ENCODE data around the gene APOB.

APOB gene

DNA sequence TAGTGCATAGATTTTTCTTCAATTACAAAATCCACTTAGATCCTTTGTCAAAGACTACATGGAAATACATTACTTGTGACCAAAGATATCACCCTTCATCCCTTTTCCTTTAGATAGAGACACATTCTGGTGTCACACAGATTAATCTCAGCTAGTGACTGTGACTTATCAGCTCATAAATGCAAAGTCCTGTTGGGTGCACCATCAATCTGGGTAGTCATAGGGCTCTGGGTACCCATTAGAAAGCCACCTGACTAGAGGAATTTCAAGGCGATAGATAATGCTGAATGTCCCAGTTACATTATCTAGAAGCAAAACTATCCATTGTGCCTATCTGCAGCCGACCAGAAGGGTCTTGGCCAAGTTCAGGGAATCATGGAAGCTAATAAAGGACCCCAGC lies 2.6 kb upstream of the APOB start:
- DNase-seq (ENCODE audit: low spot score), result no peak

DNA sequence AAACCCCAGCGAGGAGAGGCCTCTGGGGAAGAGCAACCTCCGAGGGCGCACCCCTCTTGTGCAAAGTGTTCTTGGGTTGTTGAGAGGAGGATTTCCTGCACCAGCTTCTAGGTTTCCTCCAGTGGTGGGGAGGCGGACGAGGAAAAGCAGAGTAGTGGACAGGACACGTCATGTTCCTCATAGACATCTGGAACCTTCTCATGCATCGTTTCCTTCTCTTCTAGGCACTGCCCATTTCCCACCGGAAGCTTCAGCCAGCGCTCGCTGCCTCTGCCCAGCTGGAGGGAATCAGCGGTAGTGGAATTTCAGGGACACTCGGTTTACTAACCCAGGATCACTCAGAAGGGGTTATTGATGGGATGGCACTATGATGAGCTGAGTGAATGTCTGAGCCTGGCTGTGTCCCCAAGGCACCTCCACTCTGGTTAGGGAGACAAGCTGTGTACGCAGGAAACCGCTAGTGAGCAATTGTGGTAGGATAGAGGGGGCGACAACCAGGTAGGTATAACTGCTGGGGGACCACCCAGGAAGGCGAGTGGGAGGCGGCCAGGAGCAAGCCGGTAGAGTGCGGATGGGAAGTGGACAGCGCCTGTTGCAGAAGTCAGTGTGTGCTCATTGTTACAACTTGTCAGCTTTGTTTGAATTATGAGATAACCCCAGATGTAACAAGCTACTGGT lies 960 bp upstream of the APOB start:
- no peak for DNase-seq (ENCODE audit: low spot score)

DNA sequence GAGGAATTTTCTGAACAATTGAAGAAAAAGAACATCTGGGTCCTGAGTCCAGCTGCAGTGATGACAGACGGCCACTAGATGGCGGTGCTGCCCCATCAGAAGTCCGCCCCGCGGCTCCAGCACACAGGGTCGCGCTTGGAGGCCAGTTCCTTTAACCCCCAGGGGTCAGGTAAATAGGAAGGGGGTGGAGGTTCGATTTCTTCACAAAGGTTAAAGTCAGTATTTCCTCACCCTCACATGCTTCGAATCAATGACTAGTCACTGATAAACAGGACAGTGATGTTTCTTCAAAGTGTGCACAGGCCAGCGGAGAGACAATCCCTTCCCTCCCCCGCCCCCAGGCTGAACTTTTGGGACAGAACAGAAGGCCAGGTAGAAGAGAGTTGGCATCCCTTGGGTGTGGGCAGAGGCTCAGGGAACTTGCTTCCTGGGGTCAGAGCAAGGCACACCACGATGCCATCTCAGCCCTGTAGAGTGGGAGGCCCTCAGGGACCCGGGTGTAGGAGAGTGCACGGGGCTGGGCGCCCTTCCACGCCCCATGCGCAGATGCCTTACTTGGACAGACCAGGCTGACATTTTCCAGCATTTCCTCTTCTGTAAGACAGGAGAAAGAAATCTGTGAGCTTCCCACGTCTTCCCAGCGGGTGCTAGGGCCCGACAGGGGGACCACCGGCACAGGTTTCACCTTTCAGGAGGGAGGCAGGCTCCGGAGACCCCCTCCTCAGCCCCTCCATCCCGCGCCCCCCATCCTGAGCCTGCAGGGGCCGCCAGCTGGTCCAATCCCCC lies 722 bp downstream of the APOB start:
- DNase-seq (ENCODE audit: low spot score), result peak; percentile 26

DNA sequence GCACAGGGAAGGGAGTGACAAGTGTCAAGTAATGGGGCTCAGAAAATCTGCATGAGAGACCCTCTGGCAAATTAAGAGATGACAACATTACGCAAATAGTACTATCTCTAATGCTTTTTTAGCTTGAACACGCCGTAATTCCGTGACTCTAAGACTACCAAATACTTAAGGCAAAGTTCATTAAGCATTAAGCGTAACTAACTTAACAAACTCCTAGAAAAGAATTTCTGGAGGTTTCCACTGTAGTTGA lies 1.2 kb downstream of the APOB start:
- DNase-seq (ENCODE audit: low spot score), result no peak

DNA sequence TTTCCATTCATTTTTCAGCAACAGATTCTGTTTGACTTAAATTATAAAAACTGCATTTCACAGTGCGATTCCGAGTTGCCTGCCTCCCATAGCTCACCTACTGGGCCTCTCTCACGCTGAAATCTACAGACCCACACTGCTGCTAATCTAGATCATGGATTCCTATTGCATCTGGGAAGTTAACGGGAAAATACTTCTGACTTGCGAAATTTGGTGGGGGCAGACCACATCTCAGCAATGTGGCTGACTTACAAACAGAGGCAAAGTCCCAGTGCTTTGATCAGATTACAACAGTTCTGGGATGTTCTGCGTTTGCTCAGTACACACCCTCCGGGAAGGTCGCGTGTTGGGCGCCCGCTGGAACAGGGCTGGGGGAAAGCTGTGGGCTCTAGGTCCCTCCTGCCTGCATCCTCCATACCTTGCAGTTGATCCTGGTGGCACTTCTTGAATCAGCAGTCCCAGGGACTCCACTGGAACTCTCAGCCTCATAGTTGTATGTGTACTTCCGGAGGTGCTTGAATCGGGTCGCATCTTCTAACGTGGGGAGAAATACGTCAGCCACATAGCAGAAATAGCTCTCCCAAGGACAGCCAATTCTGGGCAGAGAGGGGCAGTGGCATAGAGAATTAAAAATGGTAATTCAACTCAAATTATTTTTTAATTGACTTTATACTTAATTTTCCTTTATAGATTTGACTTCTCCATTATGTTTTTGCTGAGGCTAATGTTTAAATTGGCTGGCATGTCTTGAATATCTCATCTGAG lies 1.7 kb downstream of the APOB start:
- DNase-seq (ENCODE audit: low spot score), result no peak

DNA sequence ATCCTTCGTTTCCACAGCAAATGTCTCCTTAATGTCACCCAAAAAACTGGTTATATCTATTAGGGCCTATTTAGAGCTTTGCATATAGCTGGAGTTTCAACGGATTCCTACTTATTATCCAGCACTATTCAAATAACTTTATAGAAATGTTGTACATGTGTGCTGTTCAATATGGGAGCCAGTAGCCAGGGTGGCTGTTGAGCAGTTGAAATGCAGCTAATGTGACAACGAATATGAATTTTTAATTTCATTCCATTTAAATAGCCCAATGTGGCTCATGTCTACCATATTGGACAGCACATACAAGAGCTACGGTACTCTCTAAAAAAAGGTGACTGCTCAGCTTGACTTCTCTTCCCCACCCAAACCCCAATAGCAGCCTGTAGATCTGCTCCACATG lies 2.4 kb downstream of the APOB start:
- DNase-seq (ENCODE audit: low spot score), result no peak

DNA sequence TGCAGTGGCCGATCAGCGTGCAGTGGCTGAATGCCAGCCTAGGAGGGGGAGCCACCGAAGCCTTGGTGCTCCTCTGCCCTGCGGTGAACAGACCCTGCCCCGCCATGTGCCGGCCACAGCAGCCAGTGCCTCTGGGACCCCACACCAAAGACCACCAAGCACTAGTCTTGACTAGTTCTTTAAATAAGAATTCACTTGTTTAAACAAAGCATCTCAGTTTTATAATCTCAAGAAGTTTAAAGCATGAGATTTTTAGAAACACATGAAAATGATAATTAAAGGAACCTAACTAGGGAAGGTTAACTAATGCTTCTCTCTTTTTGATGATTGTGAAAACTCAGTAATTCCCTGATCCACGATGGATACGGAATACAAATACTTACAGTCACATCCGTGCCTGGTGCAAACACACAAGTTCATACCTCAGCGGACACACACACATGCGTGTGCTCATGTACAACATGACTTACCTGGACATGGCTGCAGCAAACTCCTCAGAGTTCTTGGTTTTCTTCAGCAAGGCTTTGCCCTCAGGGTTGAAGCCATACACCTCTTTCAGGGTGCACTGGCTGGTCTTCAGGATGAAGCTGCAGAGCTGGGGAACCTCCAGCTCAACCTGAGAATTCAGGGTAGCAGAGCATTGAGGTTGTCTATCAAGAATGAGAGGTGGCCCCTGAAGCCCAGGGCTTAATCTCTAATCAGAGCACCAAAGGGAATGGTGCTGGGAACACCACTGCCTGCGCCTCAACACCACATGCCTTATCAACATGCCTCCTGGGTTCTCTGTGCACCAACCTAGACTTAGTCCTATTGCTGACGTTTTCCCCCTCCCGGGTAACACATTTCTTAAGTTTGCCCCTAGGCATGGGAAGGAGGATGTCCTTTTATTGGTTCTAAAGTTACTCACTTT lies 3.1 kb downstream of the APOB start:
- no peak for DNase-seq (ENCODE audit: low spot score)

DNA sequence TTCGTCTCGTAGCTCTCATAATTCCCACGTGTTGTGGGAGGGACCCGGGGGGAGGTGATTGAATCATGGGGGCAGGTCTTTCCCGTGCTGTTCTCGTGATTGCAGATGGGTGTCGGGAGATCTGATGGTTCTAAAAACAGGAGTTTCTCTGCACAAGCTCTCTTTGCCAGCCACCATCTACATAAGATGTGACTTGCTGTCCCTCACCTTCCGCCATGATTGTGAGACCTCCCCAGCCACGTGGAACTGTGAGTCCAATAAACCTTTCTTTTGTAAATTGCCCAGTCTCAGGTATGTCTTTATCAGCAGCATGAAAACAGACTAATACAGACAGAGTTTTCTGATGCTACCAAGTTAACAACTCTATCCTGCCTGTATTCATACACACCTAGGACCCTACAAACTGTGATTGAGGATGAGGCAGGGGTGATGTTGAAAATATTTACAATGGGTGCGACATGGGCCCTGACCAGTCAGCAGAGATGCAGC lies 3.9 kb downstream of the APOB start:
- no peak for DNase-seq (ENCODE audit: low spot score)

DNA sequence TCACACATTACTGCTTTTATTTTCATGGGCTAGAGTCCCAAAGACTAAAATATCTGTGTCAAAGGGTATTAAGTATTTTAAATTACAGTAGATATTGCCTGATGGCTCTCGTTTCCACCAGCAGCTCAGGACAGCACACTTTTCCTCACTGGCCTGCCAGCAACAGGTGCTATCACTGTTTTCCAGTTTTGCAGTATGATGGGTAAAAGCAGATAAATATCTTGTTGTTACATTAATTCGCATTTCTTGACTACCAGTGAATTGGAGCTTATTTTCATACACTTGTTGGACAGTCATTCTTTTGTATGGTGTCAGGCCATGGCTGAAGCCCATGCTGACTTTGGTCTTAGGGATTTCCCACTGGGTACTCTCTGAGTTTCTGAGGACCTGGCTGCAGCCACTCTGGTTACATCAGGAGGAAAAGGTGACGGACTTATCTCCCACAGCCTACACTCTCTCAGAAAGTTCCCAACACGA lies 4.8 kb downstream of the APOB start:
- no peak for DNase-seq (ENCODE audit: low spot score)

DNA sequence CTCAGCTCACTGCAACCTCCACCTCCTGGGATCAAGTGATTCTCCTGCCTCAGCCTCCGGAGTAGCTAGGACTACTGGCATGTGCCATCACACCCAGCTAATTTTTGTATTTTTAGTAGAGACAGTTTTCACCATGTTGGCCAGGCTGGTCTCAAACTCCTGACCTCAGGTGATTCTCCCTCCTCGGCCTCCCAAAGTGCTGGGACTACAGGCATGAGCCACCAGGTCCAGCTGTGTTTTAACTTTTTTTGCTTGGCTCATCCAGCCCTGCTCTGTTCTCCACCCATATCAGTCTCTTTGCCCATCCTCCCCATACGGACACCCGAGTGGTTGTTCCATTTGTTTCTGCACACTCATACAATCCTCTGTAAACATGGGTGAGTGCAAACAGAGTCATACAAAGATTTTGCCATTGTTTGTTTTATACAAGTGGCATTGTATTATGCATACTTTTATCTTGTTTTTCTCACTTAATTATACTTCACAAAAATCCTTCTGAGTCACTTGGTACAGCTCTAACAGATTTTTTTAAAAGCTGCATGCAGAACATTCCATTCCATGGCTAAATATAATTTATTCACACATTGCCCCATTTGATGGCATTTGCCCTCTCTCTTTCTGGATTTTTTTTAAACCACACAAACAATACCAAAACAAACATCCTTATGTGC lies 5.3 kb downstream of the APOB start:
- DNase-seq (ENCODE audit: low spot score), result no peak

DNA sequence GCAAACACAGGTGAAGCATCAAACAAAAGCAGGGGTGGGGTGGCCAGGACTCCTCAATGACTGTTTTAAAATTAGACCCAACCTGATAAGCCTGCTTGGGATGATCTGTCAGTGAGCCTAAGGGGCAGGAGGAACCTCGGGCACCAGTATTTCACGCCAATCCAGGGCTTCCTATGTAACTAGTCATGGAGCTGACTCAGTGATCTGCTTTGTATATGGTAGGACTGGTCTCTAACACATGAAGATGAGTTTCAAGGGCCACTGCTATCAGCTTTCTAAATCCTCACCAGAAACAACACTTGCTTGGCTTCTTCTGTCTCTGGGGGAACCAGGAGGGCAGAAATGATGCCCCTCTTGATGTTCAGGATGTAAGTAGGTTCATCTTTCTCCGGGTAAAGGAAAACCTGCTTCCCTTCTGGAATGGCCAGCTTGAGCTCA lies 6.2 kb downstream of the APOB start:
- no peak for DNase-seq (ENCODE audit: low spot score)

DNA sequence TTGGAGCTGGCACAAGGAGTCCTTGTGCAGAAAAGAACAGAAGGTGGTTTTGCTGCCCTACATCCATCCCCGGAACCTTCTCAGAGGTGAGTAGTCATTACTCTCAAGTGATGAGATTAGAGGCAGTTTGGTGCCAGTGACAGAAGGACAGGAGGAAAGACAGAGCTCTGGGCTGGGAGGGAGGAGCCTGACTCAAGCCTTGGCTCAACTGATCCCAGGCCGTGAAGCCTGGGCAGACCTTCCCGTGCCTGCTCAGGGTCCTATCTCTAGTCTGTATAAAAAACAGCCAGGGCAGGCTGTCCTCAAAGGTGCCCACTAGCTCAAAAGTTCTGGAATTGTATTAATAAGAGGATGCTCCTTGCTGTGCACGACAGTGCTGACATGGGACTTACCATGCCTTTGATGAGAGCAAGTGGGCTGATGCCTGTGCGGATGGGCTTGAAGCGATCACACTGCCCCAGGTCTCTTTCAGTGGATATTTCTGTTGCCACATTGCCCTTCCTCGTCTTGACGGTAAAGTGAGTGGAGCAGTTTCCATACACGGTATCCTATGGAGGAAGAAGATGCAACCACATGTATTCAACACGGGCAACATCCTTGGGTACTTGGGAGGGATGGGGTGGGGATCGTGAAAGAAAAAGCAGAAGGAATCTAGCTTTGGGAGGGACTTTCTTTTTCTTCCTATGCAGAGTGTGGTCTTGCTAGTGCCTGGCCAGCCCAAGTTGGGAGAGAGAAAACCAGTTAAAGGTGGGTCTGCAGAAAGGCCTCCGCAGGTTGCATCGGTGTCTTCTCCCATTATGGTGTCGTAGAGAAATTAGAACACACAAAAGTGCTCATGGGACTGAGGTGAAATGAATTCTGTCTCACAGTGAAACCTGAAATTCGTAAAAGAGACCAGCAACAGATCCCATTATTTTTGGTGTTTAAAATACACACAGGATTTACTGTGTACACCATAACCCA lies 6.9 kb downstream of the APOB start:
- no peak for DNase-seq (ENCODE audit: low spot score)

DNA sequence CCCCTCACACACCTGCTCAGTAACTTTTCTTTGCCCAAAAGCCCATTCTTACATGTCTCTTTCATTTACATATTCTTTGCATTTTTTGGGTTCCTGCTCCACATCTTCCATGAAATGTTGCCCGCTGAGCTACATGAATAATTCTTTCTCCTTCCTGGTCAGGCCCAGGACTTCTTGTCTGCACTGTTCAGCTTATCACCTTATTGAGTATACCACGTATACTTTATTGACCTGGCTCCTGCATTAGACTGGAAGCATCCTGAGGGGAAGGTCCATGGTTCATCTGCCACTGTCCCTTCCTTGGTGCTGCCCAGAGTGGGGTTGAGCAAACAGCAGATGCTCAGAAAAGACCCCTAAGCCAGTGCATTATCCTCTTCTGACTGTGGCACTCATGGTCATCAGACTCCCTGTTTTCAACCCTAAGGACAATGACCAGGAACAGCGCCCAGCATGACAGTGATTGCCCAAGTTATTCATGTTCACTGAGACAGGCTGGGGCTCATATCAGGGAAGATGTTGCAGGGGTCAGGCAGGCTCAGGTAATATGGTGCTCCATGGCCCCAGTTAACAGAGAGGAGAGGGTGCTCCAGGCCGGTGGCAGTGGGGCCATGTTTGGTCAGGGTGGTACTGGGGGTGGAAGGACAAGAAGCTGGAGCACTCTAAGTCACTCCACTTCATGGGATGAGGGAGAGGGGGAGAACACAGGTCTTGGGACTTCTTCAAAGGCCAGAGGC lies 7.7 kb downstream of the APOB start:
- no peak for DNase-seq (ENCODE audit: low spot score)

DNA sequence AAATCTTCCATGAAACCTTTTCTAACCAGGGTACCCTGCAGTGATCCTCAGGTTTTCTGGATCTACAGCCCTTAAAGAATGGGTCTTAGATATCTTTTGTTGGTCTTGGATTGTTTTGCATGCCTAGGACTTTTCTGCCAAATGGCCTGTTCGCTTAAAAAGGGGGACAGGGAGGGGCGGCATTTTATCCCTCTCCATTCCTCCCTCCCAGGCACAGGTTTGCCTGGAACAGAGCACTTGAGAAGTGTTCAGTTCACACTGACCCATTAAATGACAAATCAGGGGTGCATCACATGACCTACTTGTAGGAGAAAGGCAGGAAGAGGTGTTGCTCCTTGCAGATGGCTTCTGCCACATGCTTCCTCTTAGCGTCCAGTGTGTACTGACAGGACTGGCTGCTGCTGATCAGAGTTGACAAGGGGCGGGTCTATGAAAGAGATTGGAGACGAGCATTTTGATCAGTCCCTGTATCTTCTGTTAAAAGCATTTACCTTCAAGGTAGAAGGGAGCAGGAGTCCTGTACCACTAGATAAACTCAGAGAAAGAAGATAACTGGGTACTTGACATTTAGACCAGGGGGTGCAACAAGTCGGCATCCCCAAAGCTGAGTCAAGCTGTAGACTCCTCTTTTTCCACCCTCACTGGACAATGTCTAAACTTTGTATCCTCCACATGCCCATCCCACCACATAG lies 8.4 kb downstream of the APOB start:
- DNase-seq (ENCODE audit: low spot score), result no peak

DNA sequence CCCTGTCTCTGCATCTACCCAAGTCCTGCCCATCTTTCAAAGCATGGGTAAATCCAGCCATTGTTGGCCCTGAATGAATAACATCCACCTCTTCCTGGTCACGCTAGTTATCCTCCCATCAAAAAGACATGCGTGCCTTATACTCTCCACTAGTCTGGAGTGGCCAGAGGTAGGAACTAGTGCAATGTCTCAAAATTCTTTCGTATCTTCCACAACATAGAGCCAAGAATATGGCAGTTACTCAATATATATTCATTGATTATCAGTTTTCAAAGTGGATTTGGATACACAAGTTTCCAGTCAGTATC lies 8.9 kb downstream of the APOB start:
- DNase-seq (ENCODE audit: low spot score), result no peak

DNA sequence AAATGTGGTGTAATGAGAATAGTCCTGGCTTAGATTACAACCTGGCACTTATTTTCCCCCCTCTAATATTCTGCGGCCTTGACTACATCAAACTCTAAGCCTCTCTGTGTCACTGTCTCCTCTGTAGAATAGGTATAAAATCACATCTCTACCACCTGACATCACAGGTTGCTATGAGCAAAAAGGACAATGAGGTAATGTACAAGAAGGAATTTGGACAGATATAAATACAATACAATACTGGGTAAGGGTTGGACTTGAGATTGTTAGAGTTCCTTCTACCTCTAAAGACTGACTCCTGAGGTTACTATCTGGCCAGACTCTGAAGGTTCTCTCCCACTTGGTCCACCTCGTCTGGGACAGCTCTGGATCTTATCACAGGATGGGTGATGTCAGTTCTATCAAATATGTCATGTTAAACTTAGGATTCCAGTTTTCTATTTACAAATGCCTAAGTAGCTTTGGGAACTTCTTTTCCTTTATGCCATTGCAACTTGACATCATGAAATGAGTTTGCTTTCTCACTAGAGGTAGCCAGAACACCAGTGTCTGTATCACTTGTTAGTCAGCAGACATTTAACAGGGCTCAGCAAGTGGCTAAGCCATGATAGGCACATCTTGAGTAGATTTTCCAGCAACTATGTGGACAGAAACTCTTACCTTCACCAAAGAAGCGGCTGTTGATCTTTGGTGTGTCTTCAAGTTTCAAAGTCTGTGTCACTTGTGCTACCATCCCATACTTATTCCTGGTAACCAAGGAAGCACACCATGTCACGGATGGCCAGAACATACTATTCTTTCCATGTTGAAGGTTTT lies 9.5 kb downstream of the APOB start:
- no peak for DNase-seq (ENCODE audit: low spot score)

DNA sequence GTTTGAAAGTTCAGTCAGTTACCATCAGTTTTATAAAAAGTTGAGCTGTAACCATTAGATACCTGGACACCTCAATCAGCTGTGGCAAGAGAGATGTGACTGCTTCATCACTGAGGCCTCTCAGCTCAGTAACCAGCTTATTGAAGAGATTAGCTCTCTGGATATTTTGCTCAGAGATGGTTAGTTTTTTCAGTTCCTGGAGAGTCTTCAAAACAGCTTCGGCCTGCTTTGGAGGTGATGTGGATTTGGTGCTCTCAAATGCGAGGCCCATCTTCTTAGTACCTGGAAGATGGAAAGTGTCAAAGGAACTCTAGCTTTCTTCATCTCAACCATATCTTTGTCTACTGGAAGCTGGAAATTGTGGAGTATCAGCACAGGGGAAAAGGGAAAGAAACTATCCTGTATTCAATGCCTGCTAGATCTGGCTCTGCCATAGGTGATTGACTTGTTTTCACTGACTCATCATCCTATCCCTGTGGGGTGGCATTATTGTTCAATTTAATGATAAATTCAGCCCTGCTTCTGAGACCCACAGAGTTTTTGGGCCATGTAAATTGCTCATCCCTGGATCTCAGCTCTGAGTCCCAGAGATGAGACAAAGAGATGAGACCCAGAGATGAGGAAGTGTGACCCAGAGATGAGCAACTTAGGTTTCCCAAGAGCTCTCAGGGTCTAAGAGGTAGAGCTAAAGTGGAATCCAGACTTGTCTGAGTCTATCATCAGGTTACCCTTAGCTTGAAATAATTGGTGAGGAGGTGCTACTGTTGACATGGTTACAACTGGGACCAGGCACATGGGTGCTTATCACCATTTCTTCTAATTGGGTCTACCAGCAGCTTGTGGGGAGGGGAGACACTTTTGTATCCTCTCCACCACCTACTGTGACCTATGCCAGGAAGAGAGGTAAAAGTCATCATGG lies 10.4 kb downstream of the APOB start:
- no peak for DNase-seq (ENCODE audit: low spot score)
